HUDEP-2 (cell line): ENCODE data around the gene TRAPPC5.

ENCODE experiments used
- DNase-seq, 76 experiments: peaks; one replicate each; lab custom pipeline; 2025; ENCODE audit not compliant: unreplicated experiment in 76 of 76; lab: John Stamatoyannopoulos, UW

The TRAPPC5 gene

DNA sequence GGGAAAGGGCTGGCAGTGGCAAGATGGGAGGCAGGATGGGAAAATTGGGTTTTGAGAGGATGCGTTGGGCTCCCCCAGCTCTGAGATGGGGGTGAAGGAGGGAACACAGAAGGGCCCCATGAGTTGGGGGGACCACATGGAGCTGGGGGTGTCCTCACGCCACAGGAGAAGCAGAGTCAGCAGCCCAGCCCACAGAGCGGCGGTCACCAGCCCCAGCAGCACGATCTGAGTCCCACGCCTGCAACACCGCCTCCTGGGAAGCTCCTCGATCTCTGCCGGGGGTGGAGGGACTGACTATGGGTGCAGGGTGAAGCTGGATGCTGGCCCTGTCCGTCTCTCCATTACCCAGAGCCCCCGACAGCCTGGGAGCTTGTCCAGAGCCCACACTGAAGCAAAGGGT is 17.9 kb downstream of the TRAPPC5 start:
- no peak for DNase-seq

DNA sequence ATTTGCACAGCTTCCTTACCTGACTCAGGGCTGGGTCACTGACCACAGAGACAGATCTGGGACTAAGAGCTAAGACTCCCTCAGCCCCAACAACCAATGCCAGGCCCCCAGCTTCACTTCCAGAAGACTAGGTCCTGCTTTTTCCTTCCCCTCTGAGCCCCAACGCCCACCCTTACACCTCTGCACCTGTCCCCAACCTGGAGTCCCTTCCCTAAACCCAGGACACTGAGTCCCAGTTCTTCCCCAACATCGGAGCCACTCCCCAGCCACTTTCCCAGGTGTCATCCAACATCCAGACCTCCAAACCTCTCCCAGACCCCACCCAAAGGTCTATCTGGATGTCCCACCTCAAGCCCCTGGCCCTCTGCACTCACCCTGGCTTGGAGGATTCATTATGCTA is 18.4 kb downstream of the TRAPPC5 start:
- no peak for DNase-seq

DNA sequence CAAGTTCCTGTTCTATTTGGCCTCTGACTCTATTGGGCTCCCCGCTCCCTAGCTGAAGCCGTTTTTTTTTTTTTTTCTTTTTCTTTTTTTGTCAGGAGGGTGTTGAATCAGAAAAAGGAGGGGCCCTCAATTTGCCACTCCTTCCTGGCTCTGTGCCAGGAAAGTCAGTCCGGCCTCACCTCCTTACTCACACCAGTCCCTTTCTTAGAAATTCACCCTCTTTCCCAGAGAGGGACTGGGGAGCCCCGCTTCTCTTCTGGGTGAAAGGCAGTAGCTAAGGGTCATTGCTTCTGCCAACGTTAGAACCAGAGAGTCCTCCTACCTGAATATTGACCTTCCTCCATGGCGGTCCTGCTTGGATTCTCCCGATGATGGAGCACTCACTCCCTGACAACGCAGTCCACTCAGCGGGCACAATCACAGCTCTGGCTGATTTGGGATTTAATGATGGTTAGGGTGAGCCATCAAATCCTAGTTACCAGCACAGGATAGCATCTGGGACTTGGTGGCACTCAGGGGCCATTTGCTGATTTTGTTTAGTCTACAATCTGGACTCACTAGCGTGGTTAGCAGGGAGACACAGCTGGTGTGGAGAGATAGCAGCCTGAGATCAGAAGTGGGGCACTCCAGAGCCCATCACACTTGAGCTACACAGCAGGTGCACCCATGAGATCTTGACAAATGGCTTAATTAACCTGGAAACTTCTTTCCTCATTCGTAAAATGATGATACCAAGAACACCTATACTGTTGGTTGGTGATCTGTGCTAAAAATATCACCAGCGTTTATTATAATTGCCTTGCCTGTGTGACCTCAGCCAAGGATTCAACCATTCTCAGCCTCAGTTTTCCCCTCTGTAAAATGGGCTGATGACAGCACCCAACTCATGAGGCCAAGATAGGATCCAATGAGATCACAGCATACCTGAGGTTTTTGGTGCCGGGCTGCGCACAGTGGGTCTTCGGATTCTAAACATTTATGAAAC is 19.1 kb downstream of the TRAPPC5 start:
- peak in 49 of 76 experiments; percentile 9 to 69 (median 35) for DNase-seq

DNA sequence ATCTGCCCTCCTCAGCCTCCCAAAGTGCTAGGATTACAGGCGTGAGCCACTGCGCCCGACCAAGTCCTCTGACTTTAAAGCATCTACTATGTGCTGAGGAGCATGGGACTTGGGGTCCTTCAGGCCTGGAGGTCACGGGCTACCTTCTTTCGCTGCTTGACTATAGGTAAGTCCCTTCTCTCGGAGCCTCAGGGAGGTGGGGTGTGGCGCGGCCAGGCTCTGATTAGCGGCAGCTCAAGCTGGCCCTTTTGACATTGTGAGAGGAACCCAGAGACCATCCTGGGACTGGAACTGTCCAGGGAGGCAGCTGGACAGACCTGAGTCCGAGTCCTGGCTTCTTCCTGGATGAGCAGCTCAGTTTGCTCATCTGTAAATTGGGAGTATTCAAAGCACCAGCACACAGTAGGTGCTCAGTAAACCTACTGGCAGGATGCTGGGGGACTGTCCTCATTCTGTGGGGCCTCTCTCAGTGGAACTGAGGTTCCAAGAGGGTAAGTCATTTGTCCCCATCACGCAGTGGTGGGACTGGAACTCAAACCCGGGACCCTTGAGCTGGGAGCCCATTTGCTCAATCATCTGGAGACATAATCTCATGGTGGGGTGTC is 20.5 kb downstream of the TRAPPC5 start:
- DNase-seq = no peak

DNA sequence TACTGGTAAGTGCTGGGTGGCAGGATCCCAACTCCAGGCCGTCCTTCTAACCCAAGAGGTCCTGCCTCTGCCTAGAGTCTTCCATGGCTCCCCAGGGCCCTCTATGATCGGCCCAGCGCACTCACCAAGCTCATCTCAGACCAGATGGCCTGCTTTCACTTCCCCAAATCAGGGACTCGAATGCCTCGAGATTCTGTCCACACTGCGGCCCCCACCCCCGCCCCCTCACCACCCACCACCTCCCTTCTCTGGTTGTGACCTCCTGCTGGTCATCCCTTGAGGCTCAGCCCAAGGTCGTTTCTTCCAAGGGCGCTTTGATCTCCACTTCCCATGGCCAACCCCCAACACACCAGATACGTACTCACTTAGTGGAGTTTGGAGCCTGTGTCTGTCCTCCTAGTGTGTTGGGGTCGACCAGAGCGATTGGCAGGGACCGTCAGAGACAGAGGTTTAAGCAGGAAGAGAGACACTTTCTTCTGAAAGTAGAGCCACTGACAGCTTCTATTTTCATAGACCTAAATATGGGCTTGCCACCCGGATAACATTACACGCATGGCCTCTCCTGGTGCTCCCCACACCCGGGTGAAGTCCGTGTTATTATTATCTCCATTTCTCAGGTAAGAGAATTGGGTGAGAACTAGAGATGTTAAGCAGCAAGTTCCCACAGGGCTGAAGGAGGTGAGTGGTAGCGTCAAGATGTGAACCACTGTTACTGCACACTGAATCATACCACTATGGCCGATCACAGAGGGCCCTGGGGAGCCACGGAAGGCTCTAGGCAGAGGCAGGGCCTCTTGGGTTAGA is 21.2 kb downstream of the TRAPPC5 start, which contains the start of gene FCER2:
Gene FCER2, minus strand, starts transcription at position 478 of the 804 bp plus-strand sequence. CDS start 2,371 bp downstream, outside the sequence.
- DNase-seq = no peak

DNA sequence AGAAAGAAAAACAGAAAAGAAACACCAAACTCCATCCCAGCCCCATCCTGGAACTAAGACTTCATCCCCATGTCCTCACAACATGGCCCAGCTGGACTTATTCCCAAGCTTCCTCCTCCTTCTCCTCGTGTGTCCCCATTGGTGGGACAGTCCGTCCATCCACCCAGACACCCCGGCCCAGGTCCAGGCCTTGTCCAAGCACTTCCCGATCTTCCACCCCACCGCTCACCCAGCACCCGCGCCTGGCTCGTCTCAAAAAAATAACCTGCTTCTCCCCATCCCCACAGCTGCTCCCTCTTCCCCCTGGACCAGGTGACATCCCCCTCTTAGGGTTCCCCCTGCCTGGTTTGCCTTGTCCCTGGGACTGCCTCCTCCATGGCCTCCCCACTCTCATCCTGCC is 22.7 kb downstream of the TRAPPC5 start:
- DNase-seq = no peak

DNA sequence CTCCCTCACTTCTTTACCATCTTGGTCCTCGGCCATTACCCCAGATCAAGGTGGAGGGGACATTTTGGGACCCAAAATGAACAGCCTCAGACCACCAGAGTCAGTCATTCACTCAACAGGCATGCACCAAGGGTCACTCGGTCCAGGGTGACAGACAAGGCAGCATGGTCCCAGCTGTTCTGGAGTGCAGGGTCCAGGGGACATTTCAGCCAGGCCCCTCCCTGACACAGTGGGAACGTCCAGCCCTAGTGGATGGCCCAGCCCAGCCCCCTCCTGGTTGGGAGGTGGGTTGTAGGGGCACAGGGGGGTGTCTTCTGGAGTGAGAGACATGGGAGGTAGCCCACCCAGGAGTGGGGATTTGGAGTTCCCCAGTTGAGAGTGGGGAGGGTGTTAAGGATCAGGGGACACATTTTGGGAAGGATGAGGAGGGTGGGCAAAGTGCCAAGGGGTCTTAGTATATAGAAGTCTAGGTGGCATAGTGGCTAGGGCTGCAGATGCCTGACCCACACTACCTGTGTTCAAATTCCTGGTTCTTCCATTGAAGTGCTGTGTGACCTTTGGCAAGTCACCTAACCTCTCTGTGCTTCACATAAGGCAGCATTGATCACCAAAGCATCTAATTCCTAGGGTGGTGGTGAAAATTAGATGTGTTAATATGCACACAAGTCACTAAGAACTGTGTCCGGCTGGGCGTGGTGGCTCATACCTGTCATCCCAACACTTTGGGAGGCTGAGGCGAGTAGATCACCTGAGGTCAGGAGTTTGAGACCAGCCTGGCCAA is 23.8 kb downstream of the TRAPPC5 start:
- DNase-seq = no peak

DNA sequence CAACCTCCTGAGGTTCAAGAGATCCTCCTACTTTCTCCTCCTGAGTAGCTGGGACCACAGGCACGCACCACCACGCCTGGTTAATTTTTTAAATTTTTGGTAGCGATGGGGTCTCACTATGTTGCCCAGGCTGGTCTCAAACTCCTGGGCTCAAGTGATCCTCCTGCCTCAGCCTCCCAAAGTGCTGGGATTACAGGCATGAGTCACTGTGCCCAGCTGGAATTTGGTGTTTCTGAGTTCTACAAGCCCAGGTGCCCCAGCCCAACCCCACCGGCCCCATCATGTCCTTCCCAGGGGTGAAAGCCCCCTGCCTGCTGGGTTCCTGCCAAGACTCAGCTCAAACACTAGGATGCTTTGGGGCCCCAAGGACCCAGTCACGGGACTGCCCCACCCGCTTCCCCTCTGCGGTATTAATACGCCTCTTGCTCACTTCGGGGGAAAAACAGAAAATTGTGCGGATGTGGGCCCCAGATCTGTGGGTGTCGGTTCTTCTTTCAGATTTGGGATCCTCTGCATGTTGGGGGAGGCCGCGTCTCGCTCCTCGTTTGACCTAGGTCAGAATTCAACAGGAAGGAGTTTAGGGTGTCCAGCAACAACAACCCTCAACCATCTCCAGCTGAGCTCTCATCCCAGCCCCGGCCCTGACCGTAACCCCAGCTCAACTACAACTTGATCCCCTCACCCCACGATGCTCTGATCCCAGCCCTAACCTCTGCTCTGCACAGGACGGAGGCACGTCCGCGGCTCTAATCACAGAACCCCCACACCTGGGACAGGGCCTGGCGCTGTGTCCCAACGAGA is 25.0 kb downstream of the TRAPPC5 start:
- no peak for DNase-seq

DNA sequence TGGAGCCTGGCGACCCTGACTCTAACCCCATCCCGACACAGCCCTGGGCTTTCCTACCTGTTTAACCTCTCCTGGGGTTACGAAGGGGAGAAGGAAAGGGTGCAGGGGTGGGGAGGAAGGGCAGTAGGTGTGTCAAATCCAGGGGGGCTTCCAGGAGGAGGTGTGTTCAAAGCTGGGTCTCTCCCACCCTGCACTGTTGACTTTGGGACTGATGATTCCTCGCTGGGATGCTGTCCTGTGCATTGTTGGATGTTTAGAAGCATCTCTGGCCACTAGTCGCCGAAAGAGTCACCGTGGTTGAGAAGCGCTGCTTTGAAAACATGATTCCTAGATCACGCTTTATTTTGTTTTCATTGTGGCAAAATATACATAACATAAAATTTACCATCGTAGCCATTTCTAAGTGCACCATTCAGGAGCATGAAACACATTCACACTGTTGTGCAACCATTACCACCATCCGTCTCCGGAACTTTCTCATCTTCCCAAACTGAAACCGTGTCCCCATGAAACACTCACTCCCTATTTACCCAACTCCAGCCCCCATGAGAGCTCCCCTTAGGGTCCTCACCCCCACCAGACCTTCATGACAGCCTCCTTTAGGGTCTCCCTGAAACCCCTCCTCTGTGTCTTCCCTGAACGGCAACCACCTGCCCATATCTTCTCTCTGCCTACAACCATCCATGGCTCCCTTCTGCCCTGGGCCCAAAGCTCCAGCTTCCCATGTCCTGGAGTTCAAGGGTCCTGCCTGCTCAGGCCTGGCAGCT is 25.7 kb downstream of the TRAPPC5 start:
- no peak for DNase-seq

DNA sequence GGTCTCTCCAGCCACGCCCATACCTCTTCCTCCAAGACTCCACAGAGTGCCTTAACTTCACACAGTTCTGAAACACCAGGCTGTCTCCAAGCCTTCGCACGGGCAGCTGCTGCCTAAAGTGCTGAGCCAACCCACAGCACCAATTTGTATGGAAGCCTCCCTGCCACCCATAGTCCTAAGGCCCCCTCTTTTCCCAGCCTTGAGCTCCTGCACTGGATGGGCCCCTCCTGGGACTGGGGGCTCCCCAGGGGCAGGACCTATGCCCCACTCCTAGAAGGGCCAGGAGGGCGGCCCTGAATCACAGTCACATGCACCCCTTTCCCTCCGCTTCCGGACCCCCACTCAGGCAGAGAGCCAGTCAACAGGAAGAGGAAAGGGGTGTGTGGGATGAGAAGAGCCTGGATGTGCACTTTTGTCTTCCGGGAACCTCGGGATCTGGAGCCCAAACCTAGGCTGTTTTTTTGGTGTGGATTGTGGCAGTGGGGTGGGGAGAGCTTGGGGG is 26.4 kb downstream of the TRAPPC5 start:
- no peak for DNase-seq

DNA sequence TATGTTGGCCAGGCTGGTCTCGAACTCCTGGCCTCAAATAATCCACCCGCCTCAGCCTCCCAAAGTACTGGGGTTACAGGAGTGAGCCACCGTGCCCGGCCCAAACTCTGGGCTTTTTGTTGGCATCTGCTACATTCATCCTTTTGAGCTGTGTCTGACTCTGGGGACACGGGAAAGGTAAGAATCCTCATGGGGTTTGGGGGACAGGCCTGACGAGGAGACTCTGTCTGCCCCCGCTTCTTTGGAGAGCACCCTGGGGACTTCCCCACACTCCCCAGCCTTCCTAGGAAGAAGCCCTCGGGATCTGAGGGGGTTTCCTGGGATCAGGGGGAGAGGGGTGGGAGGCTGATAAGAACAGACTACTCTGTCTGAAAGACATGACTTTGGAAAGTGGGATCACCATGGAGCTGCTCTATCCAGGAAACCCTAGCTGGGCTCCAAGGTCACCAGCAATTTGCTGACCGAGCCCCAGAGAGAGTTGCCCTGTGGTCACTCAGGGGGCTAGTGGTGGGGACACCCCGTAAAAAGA is 29.4 kb downstream of the TRAPPC5 start:
- no peak for DNase-seq

DNA sequence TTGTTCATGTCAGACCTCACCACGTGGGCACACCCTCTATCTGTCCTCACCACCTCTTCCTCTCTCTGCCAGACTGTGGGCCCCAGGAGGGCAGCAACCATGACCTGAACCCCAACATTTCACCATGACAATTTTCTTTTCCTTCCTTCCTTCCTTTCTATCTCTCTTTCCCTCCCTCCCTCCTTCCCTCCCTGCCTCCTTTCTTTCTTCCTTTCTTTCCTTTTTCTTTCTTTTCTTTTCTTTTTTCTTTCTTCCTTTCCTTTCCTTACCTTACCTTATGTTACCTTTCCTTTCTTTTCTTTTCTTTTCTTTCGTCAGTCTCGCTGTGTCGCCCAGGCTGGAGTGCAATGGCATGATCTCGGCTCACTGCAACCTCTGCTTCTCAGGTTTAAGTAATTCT is 30.0 kb downstream of the TRAPPC5 start:
- no peak for DNase-seq

DNA sequence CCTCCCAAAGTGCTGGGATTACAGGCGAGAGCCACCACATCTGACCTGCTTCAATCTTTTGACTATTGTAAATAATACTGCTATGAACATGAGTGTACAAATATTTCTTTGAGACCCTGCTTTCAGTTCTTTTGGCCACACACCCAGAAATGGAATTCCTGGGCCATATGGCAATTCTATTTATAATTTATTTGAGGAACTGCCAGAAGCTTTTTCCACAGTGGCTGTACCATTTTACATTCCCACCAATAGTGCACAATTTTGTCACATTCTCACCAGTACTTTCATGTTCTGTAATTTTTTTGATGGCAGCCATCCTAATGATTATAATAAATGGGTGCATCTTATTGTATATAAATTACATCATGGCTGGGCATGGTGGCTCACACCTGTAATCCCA is 35.0 kb downstream of the TRAPPC5 start:
- DNase-seq = no peak

DNA sequence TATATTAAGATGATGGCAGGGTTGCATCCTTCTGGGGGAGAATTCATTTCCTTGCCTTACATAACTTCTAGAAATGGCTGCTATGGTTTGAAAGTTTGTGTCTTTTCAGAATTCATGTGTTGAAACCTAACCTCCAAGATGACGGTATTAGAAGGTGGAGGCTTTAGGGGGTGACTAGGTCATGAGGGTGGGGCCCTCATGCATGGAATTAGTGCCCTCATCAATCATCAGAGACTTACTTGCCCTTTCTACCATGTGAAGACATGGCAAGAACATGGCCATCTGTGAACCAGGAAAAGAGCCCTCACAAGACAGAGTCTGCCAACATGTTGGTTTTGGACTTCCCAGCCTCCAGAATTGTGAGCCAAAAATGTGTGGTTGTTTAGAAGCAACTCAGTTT is 36.1 kb downstream of the TRAPPC5 start:
- no peak for DNase-seq

DNA sequence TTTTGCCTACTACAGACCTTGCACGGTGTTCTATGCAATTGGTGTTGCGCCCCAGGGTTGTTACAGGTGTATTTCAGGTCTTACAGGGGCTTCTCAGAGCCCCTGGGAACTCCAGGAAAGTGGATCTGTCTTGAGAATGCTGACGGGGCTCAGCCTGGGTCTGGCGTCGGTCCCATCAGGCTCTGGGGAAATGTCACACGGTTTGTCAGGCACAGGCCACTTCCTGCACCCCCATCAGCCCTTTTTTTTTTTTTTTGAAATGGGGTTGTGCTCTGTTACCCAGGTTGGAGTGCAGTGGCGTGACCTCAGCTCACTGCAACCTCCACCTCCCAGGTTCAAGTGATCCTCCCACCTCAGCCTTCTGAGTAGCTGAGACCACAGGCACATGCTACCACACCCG is 38.0 kb downstream of the TRAPPC5 start:
- no peak for DNase-seq

DNA sequence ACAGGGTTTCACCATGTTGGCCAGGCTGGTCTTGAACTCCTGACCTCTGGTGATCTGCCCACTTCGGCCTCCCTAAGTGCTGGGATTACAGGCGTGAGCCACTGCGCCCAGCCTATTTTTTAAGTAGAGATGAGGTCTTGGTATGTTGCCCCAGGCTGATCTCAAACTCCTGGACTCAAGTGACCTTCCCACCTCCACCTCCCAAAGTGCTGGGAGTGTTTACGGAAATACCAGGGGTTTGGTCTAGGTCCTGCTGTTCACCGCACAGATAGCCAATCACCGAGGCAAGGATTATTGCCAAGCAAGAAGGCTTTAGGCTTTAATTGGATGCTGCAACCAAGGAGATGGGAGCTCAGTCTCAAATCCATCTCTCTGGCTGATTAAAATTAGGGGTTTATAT is 39.7 kb downstream of the TRAPPC5 start:
- no peak for DNase-seq

DNA sequence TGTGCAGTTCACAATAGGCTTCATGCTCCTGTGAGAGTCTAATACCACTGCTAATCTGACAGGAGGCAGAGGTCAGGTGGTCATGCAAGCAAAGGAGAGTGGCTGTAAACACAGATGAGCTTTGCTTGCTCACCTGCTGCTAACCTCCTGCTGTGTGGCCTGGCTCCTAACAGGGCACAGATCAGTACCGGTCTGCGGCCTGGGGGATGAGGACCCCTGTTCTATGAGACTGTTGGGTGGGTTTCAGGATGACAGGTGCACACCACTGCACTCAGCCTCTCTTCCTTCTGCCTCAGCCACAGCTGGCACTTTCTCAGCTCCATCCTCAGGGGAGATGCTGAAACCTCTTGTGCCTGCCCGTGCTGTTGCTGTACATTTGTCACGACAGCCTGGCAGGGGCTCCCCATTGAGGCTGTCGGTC is 41.6 kb downstream of the TRAPPC5 start:
- no peak for DNase-seq

DNA sequence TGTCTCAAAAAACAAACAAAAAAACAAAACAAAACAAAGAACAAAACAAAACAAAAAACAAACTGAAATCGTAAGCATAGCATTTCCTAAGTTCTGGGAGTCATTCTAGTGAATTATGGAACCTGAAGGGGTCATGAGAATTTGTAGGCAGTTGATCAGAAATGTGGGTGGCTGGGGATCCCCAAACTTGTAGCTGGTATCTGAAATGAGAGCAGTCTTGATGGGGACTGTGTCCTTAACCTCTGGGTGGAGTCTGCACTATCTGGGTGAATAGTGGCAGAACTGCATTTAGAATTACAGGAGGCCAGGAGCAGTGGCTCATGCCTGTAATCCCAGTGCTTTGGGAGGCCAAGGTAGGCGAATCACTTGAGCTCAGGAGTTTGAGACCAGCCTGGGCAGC is 45.2 kb downstream of the TRAPPC5 start:
- no peak for DNase-seq
